HepG2 (cell line): Measurements from ENCODE around the gene SELENOT. TPM values are rescaled to one million over a fixed set of nuclear protein-coding genes. Genes with fewer than 3 reads are reported as not detected.

Experiments used
- ATAC-seq: fragments of 200-7000 bp; cut with Tn5 transposase; 3 replicates; pipeline ENCODE4 v1.9.1; 2020; ENCODE audit warnings: mild to moderate bottlenecking, moderate library complexity
- BruUV-seq: library from RNA; stranded (reverse); fragments of 400-500 nt; replicated peaks from 2 replicates; lab custom pipeline; 2021; lab: Mats Ljungman, UMichigan
- CTCF ChIA-PET: fragments of 300-600 bp; formaldehyde crosslinking; extraction: SDS; loops from one replicate; lab custom pipeline; 2021; ENCODE audit warnings: low total read pairs, inconsistent platforms, low intra/inter-chr PET ratio; lab: Yijun Ruan, JAX
- POLR2A ChIA-PET: fragments of 350-600 bp; sonication (Branson Sonifier 250); formaldehyde crosslinking; loops from one replicate; lab custom pipeline; 2020; ENCODE audit warnings: antibody characterized with exemption, inconsistent platforms; lab: Yijun Ruan, JAX
- DNase-seq: peaks from one replicate; pipeline ENCODE4 v3.0.0-alpha.2; 2015; ENCODE audit warnings: low spot score
- FAIRE-seq: peaks from 3 replicates; lab custom pipeline; 2011; peaks lifted over from hg19 to GRCh38; lab: Jason Lieb, UNC
- H2AFZ ChIP-seq: one replicate; pipeline ENCODE4 v1.6.1; 2011; ENCODE audit warnings: low read length, inconsistent platforms
- H3K27ac ChIP-seq: fragments of 300-600 bp; 3 replicates; pipeline ENCODE4 v1.8.0; 2011; ENCODE audit warnings: mixed run types, mild to moderate bottlenecking, mixed read lengths, low read length, inconsistent platforms; ENCODE audit not compliant: insufficient read depth; ENCODE audit errors: extremely low read length
- H3K27me3 ChIP-seq, 2 experiments: fragments of 200-600 bp in 1 of 2; 2 replicates in 1 of 2; 3 replicates in 1 of 2; pipeline versions ENCODE4 v1.6.0 to v1.8.0; 2011; ENCODE audit warnings: low read length in 2 of 2, mild to moderate bottlenecking in 2 of 2, moderate library complexity in 2 of 2, inconsistent platforms in 1 of 2; ENCODE audit not compliant: insufficient read depth in 2 of 2, control insufficient read depth in 1 of 2
- H3K36me3 ChIP-seq, 2 experiments: fragments of 200-600 bp in 1 of 2; replicated peaks in 1 of 2; 2 replicates in 1 of 2; 3 replicates in 1 of 2; pipeline versions ENCODE4 v1.5.1 to v1.8.0; 2011; ENCODE audit warnings: low read length in 2 of 2, inconsistent platforms in 1 of 2; ENCODE audit not compliant: insufficient read depth in 2 of 2, control insufficient read depth in 1 of 2
- H3K4me1 ChIP-seq: 2 replicates; pipeline ENCODE4 v1.5.1; 2012; ENCODE audit warnings: low read length, inconsistent platforms; ENCODE audit not compliant: insufficient read depth
- H3K4me2 ChIP-seq: 2 replicates; pipeline ENCODE4 v1.6.0; 2011; ENCODE audit warnings: low read depth, low read length, inconsistent platforms
- H3K4me3 ChIP-seq, 3 experiments: fragments of 200-600 bp in 1 of 3; sonication (generic), shearing (Covaris generic) in 1 of 3; replicated peaks in 1 of 3; 2 replicates each; pipeline ENCODE4 v1.5.1; 2011 to 2016; ENCODE audit warnings: low read length in 3 of 3, inconsistent platforms in 2 of 3, low read depth in 2 of 3, mild to moderate bottlenecking in 2 of 3, control low read depth in 1 of 3, mixed read lengths in 1 of 3; ENCODE audit not compliant: insufficient read depth in 1 of 3
- H3K79me2 ChIP-seq: one replicate; pipeline ENCODE4 v1.6.1; 2011; ENCODE audit warnings: low read length, inconsistent platforms; ENCODE audit not compliant: insufficient read depth
- H3K9ac ChIP-seq: 2 replicates; pipeline ENCODE4 v1.6.0; 2011; ENCODE audit warnings: mild to moderate bottlenecking, low read depth, low read length, inconsistent platforms; ENCODE audit not compliant: insufficient read depth
- H3K9me3 ChIP-seq: 2 replicates; pipeline ENCODE4 v1.5.1; 2012; ENCODE audit warnings: mild to moderate bottlenecking, low read length
- H4K20me1 ChIP-seq: 2 replicates; pipeline ENCODE4 v1.6.0; 2011; ENCODE audit warnings: inconsistent platforms, mild to moderate bottlenecking, low read length, moderate library complexity; ENCODE audit not compliant: insufficient read depth
- BORCS8-MEF2B ChIP-seq: sonication (generic); formaldehyde crosslinking; IDR thresholded peaks from 2 replicates; pipeline ENCODE4 v1.8.0; 2022; ENCODE audit warnings: mild to moderate bottlenecking, missing genetic modification reagents
- DMTF1 ChIP-seq: sonication (generic); formaldehyde crosslinking; IDR thresholded peaks from 2 replicates; pipeline ENCODE4 v1.4.0; 2020; ENCODE audit warnings: mild to moderate bottlenecking, missing genetic modification reagents
- ELF4 ChIP-seq: sonication (generic); formaldehyde crosslinking; IDR thresholded peaks from 2 replicates; pipeline ENCODE4 v1.5.0; 2020; ENCODE audit warnings: missing genetic modification reagents, mild to moderate bottlenecking, moderate library complexity, borderline replicate concordance
- ETV6 ChIP-seq: sonication (generic); formaldehyde crosslinking; conservative IDR thresholded peaks from 2 replicates; pipeline ENCODE4 v1.4.0; 2020; ENCODE audit warnings: missing genetic modification reagents
- HOXA7 ChIP-seq: sonication (generic); formaldehyde crosslinking; IDR thresholded peaks from 2 replicates; pipeline ENCODE4 v1.8.1; 2022; ENCODE audit warnings: mild to moderate bottlenecking, missing genetic modification reagents, moderate library complexity
- MBD4 ChIP-seq: IDR thresholded peaks from 2 replicates; pipeline ENCODE4 v1.6.1; 2012; ENCODE audit warnings: low read length, inconsistent platforms, borderline replicate concordance
- NCOR1 ChIP-seq: fragments of 200-600 bp; sonication (generic); IDR thresholded peaks from 2 replicates; pipeline ENCODE4 v1.7.0; 2017; ENCODE audit warnings: antibody characterized with exemption, low read length, borderline replicate concordance
- TIGD3 ChIP-seq: sonication (generic); formaldehyde crosslinking; IDR thresholded peaks from 2 replicates; pipeline ENCODE4 v1.5.1; 2020; ENCODE audit warnings: mild to moderate bottlenecking, missing genetic modification reagents, borderline replicate concordance
- TOE1 ChIP-seq: sonication (generic); formaldehyde crosslinking; IDR thresholded peaks from 2 replicates; pipeline ENCODE4 v1.4.0; 2020; ENCODE audit warnings: mild to moderate bottlenecking, missing genetic modification reagents
- ZHX1 ChIP-seq: sonication (generic); formaldehyde crosslinking; IDR thresholded peaks from 2 replicates; pipeline ENCODE4 v1.8.1; 2022; ENCODE audit warnings: low read depth, mild to moderate bottlenecking, missing genetic modification reagents
- ZNF136 ChIP-seq: sonication (generic); formaldehyde crosslinking; IDR thresholded peaks from 2 replicates; pipeline ENCODE4 v1.8.1; 2022; ENCODE audit warnings: low read depth, mild to moderate bottlenecking, moderate library complexity, missing genetic modification reagents
- ZNF629 ChIP-seq: sonication (generic); formaldehyde crosslinking; conservative IDR thresholded peaks from 2 replicates; pipeline ENCODE4 v1.5.0; 2020; ENCODE audit warnings: missing genetic modification reagents
- ZNF709 ChIP-seq: sonication (generic); formaldehyde crosslinking; IDR thresholded peaks from 2 replicates; pipeline ENCODE4 v1.5.0; 2020; ENCODE audit warnings: mild to moderate bottlenecking, missing genetic modification reagents
- ZNF790 ChIP-seq: sonication (generic); formaldehyde crosslinking; IDR thresholded peaks from 2 replicates; pipeline ENCODE4 v1.8.0; 2022; ENCODE audit warnings: missing genetic modification reagents, mild to moderate bottlenecking, borderline replicate concordance
- WGBS: methylation state at CpG from one replicate; pipeline ENCODE4 v1.1.6; 2017; ENCODE audit warnings: low lambda C conversion rate; 5-methylcytosine and 5-hydroxymethylcytosine counted together
- in situ Hi-C: cut with HindIII; loops from 2 replicates; pipeline ENCODE4 v1.10.0; 2017; ENCODE audit warnings: low pct_unique_long_range_greater_than_20kb; ENCODE audit not compliant: extremely low pct_ligation_motif_present
- intact Hi-C: fragments of 100-400 bp; cut with micrococcal nuclease; formaldehyde crosslinking; loops from one replicate; pipeline ENCODE4 v1.10.0; 2022; ENCODE audit not compliant: unreplicated experiment
- polyA plus RNA-seq, 8 experiments: library from polyadenylated mRNA; depleted of rRNA in 3 of 8; stranded (reverse) in 7 of 8; unstranded in 1 of 8; fragments of >200 nt; fragmentation: Illumina TruSeq in 4 of 8; extraction: Trizol in 4 of 8; gene quantifications; 2 replicates each; pipeline versions ENCODE4 v1.2.1 to v1.2.3, GENCODE V29; 2011 to 2016; ENCODE audit warnings: low read depth in 4 of 8, missing spikeins in 1 of 8, mixed read lengths in 1 of 8; ENCODE audit not compliant: insufficient read depth in 1 of 8
- total RNA-seq, 5 experiments: library from RNA; depleted of rRNA; stranded (reverse); fragments of >200 nt; fragmentation: Illumina TruSeq; extraction: Trizol; gene quantifications; 2 replicates each; pipeline ENCODE4 v1.2.3, GENCODE V29; 2016; ENCODE audit warnings: low read depth in 1 of 5

The SELENOT gene
- total and polyA plus RNA-seq, 2 of the 13 experiments (the other 11 are each of a cell fraction or from before 2014, with no cell fraction given): 122 to 273 TPM

- no TSS peak for BruUV-seq
- TF ChIP-seq ETV6 (CRISPR knock-in tag) (no peak), DMTF1 (CRISPR knock-in tag) (no peak), BORCS8-MEF2B (no peak), ELF4 (CRISPR knock-in tag) (no peak), ZHX1 (CRISPR knock-in tag) (no peak), NCOR1 (no peak), ZNF629 (CRISPR knock-in tag) (no peak), TOE1 (CRISPR knock-in tag) (no peak), TIGD3 (CRISPR knock-in tag) (no peak), ZNF136 (CRISPR knock-in tag) (no peak), HOXA7 (CRISPR knock-in tag) (no peak), ZNF709 (CRISPR knock-in tag) (no peak), MBD4 (no peak), ZNF790 (CRISPR knock-in tag) (no peak)
- TF ChIP-seq, all 625 proteins: peak for 0
- Histone ChIP-seq H3K27ac (no peak overlapping the region), H3K79me2 (no peaks in the 10 kb centered on the region), H3K4me2 (no peak overlapping the region), H3K4me3 (no peak overlapping the region), H2AFZ (no peak overlapping the region), H3K4me1 (no peaks in the 10 kb centered on the region), H3K27me3 (no peaks in the 10 kb centered on the region), H3K36me3 (no peaks in the 10 kb centered on the region), H3K9me3 (peaks cover 14% of the 10 kb centered on the region), H3K9ac (no peak overlapping the region), H4K20me1 (no peaks in the 10 kb centered on the region)
- ChIA-PET POLR2A (no interaction called here), CTCF (no interaction called here)
- ATAC-seq: no peak
- intact Hi-C loops: no loop called here
- in situ Hi-C loops: no loop called here
- no peak for FAIRE-seq
- no peak for DNase-seq
- 27% methylated on average over 3 of the region's 3 CpGs for WGBS
Observed at GRCh38 chr3:150673966-150674365, 70.8 kb downstream of the SELENOT start.
